ENCODE data around the gene DCLK1.

DNA sequence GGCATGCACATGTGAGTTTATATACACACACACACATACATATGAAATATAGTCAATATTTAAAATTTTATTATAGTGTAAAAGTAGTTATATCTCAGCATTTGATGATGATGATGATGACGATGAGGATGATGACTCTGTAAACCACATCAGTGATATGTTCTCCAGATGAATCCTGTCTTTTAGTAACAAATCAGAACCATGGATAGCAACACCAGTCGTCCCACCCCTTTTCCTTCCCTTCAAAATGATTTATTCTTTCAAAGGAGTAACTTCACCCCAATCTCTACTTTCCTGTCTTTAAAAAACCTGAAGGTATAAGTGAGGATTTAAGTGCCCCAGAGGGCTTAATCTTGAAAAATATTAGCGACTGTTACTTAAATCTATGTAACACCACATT, 74.1 kb downstream of the DCLK1 start:
- TF ChIP-seq, protein P1, sequence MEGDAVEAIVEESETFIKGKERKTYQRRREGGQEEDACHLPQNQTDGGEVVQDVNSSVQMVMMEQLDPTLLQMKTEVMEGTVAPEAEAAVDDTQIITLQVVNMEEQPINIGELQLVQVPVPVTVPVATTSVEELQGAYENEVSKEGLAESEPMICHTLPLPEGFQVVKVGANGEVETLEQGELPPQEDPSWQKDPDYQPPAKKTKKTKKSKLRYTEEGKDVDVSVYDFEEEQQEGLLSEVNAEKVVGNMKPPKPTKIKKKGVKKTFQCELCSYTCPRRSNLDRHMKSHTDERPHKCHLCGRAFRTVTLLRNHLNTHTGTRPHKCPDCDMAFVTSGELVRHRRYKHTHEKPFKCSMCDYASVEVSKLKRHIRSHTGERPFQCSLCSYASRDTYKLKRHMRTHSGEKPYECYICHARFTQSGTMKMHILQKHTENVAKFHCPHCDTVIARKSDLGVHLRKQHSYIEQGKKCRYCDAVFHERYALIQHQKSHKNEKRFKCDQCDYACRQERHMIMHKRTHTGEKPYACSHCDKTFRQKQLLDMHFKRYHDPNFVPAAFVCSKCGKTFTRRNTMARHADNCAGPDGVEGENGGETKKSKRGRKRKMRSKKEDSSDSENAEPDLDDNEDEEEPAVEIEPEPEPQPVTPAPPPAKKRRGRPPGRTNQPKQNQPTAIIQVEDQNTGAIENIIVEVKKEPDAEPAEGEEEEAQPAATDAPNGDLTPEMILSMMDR (conservative IDR thresholded peaks at IDR 0.05 in 1 of 2, IDR thresholded peaks at IDR 0.05 in 1 of 2; ENCODE audit: low read depth in 1 of 2, low read length in 2 of 2), result no peak
- TF ChIP-seq EZH2 (IDR thresholded peaks at IDR 0.05; ENCODE audit: low read length, missing control alignments), result no peak
